MM.1S (cell line): Measurements from ENCODE around the gene KRTAP5-11.
"Not testable (repeated sequence)": the region's sequence is repeated elsewhere in the genome, so short reads cannot be mapped to it uniquely, and the experiment has no call there.

Source experiments
- CTCF ChIP-seq: fragments of 300-600 bp; sonication (generic); IDR thresholded peaks from 2 replicates; pipeline ENCODE4 v1.5.1; 2016; ENCODE audit warnings: antibody characterized with exemption, low read length, mixed read lengths
- EZH2 ChIP-seq: fragments of 300-600 bp; sonication (generic); optimal IDR thresholded peaks from 2 replicates; pipeline ENCODE3; 2017; ENCODE audit warnings: low read depth, mild to moderate bottlenecking, antibody characterized with exemption, low read length, mixed read lengths

- not testable (repeated sequence) for TF ChIP-seq CTCF, EZH2
Observed at GRCh38 chr11:71567633-71568032, 15.0 kb downstream of the KRTAP5-11 start.
